MM.1S (cell line): Measurements from ENCODE around the gene GDPD5.

Experiments
- DNase-seq: peaks from one replicate; pipeline ENCODE4 v3.0.0-alpha.2; 2015
- H2AFZ ChIP-seq: fragments of 300-600 bp; sonication (generic); 2 replicates; pipeline ENCODE4 v1.6.0; 2016; ENCODE audit warnings: antibody characterized with exemption, low read length
- H3F3A ChIP-seq: fragments of 300-600 bp; sonication (generic); 2 replicates; pipeline ENCODE4 v1.6.1; 2016; ENCODE audit warnings: mild to moderate bottlenecking, antibody characterized with exemption, low read length, moderate library complexity, mixed read lengths; ENCODE audit not compliant: insufficient read depth
- H3K27ac ChIP-seq: fragments of 300-600 bp; sonication (generic); 2 replicates; pipeline ENCODE4 v1.5.1; 2016; ENCODE audit warnings: mild to moderate bottlenecking, low read length
- H3K27me3 ChIP-seq: fragments of 300-600 bp; sonication (generic); replicated peaks from 2 replicates; pipeline ENCODE4 v1.6.0; 2016; ENCODE audit warnings: low read length; ENCODE audit not compliant: insufficient read depth
- H3K36me3 ChIP-seq: fragments of 300-600 bp; sonication (generic); replicated peaks from 2 replicates; pipeline ENCODE4 v1.6.1; 2016; ENCODE audit warnings: mild to moderate bottlenecking, low read length, mixed read lengths; ENCODE audit not compliant: insufficient read depth
- H3K4me1 ChIP-seq: fragments of 300-600 bp; sonication (generic); 2 replicates; pipeline ENCODE4 v1.6.1; 2016; ENCODE audit warnings: low read length, mixed read lengths
- H3K4me2 ChIP-seq: fragments of 300-600 bp; sonication (generic); 2 replicates; pipeline ENCODE4 v1.6.0; 2016; ENCODE audit warnings: low read depth, low read length
- H3K4me3 ChIP-seq: fragments of 300-600 bp; sonication (generic); 2 replicates; pipeline ENCODE4 v1.5.1; 2016; ENCODE audit warnings: low read length, mixed read lengths
- H3K79me2 ChIP-seq: fragments of 300-600 bp; sonication (generic); 2 replicates; pipeline ENCODE4 v1.6.1; 2016; ENCODE audit warnings: mixed run types, low read length, mixed read lengths
- H3K9ac ChIP-seq: fragments of 300-600 bp; sonication (generic); 2 replicates; pipeline ENCODE4 v1.6.1; 2016; ENCODE audit warnings: low read length, mixed read lengths
- H3K9me2 ChIP-seq: fragments of 300-600 bp; sonication (generic); replicated peaks from 2 replicates; pipeline ENCODE4 v1.6.1; 2016; ENCODE audit warnings: mild to moderate bottlenecking, low read length, mixed read lengths; ENCODE audit not compliant: insufficient read depth
- H3K9me3 ChIP-seq: fragments of 300-600 bp; sonication (generic); replicated peaks from 2 replicates; pipeline ENCODE4 v1.6.1; 2016; ENCODE audit warnings: mild to moderate bottlenecking, low read length, mixed read lengths; ENCODE audit not compliant: insufficient read depth
- H4K20me1 ChIP-seq: fragments of 300-600 bp; sonication (generic); 2 replicates; pipeline ENCODE4 v1.6.1; 2016; ENCODE audit warnings: mild to moderate bottlenecking, low read length, moderate library complexity, mixed read lengths; ENCODE audit not compliant: insufficient read depth
- CTCF ChIP-seq: fragments of 300-600 bp; sonication (generic); IDR thresholded peaks from 2 replicates; pipeline ENCODE4 v1.5.1; 2016; ENCODE audit warnings: antibody characterized with exemption, low read length, mixed read lengths
- EZH2 ChIP-seq: fragments of 300-600 bp; sonication (generic); optimal IDR thresholded peaks from 2 replicates; pipeline ENCODE3; 2017; ENCODE audit warnings: low read depth, mild to moderate bottlenecking, antibody characterized with exemption, low read length, mixed read lengths
- EZH2phosphoT487 ChIP-seq: fragments of 300-600 bp; sonication (generic); IDR thresholded peaks from 2 replicates; pipeline ENCODE4 v1.6.1; 2018; ENCODE audit warnings: antibody characterized with exemption, low read length

Gene GDPD5

GRCh38 chr11:75490221-75491181 is 35.2 kb downstream of the GDPD5 start:
- no peaks in the 10 kb centered on the region for H3K9me2 ChIP-seq
- H3K4me1 ChIP-seq = peaks cover 5% of the 10 kb centered on the region
- H3F3A ChIP-seq = no peaks in the 10 kb centered on the region
- H3K4me2 ChIP-seq = no peak overlapping the region
- no peak for TF ChIP-seq EZH2
- no peak for TF ChIP-seq EZH2phosphoT487
- TF ChIP-seq CTCF = no peak
- H3K79me2 ChIP-seq = no peaks in the 10 kb centered on the region
- H3K27ac ChIP-seq = no peak overlapping the region
- H3K27me3 ChIP-seq = no peaks in the 10 kb centered on the region
- no peaks in the 10 kb centered on the region for H4K20me1 ChIP-seq
- no peaks in the 10 kb centered on the region for H3K36me3 ChIP-seq
- no peak overlapping the region for H3K9ac ChIP-seq
- no peaks in the 10 kb centered on the region for H3K9me3 ChIP-seq
- no peak for DNase-seq
- H2AFZ ChIP-seq = no peak overlapping the region
- no peak overlapping the region for H3K4me3 ChIP-seq

GRCh38 chr11:75487365-75487764 is 38.4 kb downstream of the GDPD5 start:
- no peak for DNase-seq
- H3F3A ChIP-seq = no peaks in the 10 kb centered on the region
- no peak overlapping the region for H2AFZ ChIP-seq
- H3K9me2 ChIP-seq = no peaks in the 10 kb centered on the region
- H3K4me3 ChIP-seq = no peak overlapping the region
- no peak overlapping the region for H3K9ac ChIP-seq
- no peak overlapping the region for H3K4me2 ChIP-seq
- no peaks in the 10 kb centered on the region for H3K9me3 ChIP-seq
- no peaks in the 10 kb centered on the region for H3K36me3 ChIP-seq
- no peak for TF ChIP-seq EZH2
- TF ChIP-seq CTCF = no peak
- TF ChIP-seq EZH2phosphoT487 = no peak
- H3K4me1 ChIP-seq = peaks cover 4% of the 10 kb centered on the region
- no peak overlapping the region for H3K27ac ChIP-seq
- no peaks in the 10 kb centered on the region for H3K79me2 ChIP-seq
- H4K20me1 ChIP-seq = no peaks in the 10 kb centered on the region
- no peaks in the 10 kb centered on the region for H3K27me3 ChIP-seq

GRCh38 chr11:75485742-75486141 is 40.0 kb downstream of the GDPD5 start:
- no peaks in the 10 kb centered on the region for H3F3A ChIP-seq
- no peak for DNase-seq
- H3K79me2 ChIP-seq = no peaks in the 10 kb centered on the region
- H3K9me3 ChIP-seq = no peaks in the 10 kb centered on the region
- no peaks in the 10 kb centered on the region for H3K27me3 ChIP-seq
- no peaks in the 10 kb centered on the region for H3K9me2 ChIP-seq
- no peak overlapping the region for H3K4me3 ChIP-seq
- H3K36me3 ChIP-seq = no peaks in the 10 kb centered on the region
- no peaks in the 10 kb centered on the region for H4K20me1 ChIP-seq
- H3K4me1 ChIP-seq = no peaks in the 10 kb centered on the region
- H2AFZ ChIP-seq = no peak overlapping the region
- TF ChIP-seq CTCF = no peak
- no peak for TF ChIP-seq EZH2
- no peak for TF ChIP-seq EZH2phosphoT487
- no peak overlapping the region for H3K9ac ChIP-seq
- H3K27ac ChIP-seq = no peak overlapping the region
- H3K4me2 ChIP-seq = no peak overlapping the region
